CD4-positive, alpha-beta T cell treated with Interleukin-6 at 100 ng/mL for 8 hours (primary cell): ENCODE results near the gene OR10H4.
"Not testable (repeated sequence)": the region's sequence is repeated elsewhere in the genome, so short reads cannot be mapped to it uniquely, and the experiment has no call there.

Experiments
- DNase-seq: peaks from one replicate; pipeline ENCODE4 v3.0.0-alpha.2; 2020; ENCODE audit warnings: mixed read lengths, low spot score

OR10H4 gene, protein sequence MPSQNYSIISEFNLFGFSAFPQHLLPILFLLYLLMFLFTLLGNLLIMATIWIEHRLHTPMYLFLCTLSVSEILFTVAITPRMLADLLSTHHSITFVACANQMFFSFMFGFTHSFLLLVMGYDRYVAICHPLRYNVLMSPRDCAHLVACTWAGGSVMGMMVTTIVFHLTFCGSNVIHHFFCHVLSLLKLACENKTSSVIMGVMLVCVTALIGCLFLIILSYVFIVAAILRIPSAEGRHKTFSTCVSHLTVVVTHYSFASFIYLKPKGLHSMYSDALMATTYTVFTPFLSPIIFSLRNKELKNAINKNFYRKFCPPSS

GRCh38 chr19:15948223-15949058, at the start of gene OR10H4:
TSS of gene OR10H4 (plus strand) at chr19:15949008. CDS start at chr19:15949008, 0 bp downstream.
- DNase-seq = no peak

GRCh38 chr19:15899561-15899960, 49.2 kb upstream of the OR10H4 start:
- DNase-seq = not testable (repeated sequence)

DNA sequence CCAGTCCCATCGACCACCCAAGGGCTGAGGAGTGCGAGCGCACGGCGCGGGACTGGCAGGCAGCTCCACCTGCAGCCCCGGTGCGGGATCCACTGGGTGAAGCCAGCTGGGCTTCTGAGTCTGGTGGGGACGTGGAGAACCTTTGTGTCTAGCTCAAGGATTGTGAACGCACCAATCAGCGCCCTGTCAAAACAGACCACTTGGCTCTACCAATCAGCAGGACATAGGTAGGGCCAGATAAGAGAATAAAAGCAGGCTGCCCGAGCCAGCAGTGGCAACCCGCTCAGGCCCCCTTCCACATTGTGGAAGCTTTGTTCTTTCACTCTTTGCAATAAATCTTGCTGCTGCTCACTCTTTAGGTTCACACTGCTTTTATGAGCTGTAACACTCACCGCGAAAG, 48.8 kb upstream of the OR10H4 start:
- DNase-seq = not testable (repeated sequence)

GRCh38 chr19:15900504-15900903, 48.3 kb upstream of the OR10H4 start:
- DNase-seq = no peak

GRCh38 chr19:15902254-15902653, 46.6 kb upstream of the OR10H4 start:
- DNase-seq = no peak

DNA sequence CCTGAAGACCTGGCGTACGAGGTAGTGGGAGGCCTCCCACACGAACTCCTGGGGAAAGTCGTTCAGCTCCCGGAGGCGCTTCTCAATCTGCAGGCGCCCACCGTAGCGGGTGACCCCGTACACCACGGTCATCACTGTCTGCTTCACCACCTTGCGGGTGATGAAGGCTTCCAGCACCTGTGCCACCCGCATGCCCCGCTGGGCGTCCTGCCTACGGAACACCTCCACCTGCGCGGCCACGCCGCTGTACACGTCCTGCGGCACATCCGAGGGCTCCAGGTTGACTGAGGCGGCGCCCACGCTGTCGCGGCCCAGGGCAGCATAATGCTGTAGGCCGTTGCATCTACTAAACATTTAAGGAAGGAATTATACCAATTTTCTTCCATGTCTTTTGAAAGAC, 45.9 kb upstream of the OR10H4 start:
- not testable (repeated sequence) for DNase-seq

DNA sequence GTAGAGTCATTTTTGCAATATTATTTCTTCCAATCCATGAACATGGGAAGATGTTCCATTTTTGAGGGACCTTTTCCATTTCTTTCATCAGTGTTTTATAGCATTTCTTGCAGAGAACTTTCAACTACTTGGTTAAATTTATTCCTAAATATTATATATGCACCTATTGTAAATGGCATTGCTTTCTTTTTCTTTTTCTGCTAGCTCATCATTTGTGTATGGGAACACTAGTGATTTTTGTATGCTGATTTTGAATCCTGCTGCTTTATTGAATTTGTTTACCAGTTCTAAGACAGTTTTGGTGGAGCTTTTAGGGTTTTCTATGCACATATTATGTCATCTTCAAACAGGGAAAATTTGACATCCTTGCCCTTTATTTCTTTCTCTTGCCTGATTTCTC, 43.8 kb upstream of the OR10H4 start:
- no peak for DNase-seq

- no peak for DNase-seq
Measured at GRCh38 chr19:15911599-15912235, 37.1 kb upstream of the OR10H4 start.

GRCh38 chr19:15913384-15913783, 35.4 kb upstream of the OR10H4 start:
- no peak for DNase-seq

DNA sequence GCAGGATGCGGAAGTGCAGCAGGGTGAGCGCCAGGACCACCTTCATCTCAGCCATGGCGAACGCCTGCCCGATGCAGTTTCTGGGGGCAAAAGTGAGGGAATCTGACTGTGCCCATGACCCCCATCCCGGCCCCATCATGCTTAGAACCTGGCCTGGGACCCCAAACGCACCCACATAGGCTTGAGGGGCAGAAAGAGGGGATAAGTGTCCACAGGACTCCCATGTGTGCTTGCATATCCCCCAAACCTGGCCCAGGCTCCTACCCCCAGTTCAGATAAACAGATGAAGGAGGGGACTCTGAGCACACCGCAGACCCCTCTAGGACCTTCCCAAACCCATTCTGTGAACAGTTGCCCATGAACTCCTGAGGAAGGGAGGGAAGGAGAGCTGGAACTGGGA, 35.0 kb upstream of the OR10H4 start:
- no peak for DNase-seq

- DNase-seq = no peak
Measured at GRCh38 chr19:15915109-15915508, 33.7 kb upstream of the OR10H4 start.

DNA sequence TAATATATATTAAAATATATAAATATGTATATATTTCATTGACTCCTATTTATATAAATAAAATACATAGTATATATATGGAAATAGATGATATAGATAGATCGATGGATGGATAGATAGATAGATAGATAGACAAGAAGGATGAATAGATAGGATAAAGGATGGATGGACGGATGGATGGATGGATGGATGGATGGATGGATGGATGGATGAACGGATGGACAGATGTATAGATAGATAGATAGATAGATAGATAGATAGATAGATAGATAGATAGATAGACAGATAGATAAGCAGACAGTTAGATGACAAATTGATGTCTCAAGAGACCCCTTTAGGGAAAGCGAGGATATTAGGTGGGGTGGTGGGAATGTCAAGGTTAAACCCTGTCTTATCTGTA, 29.6 kb upstream of the OR10H4 start:
- no peak for DNase-seq

DNA sequence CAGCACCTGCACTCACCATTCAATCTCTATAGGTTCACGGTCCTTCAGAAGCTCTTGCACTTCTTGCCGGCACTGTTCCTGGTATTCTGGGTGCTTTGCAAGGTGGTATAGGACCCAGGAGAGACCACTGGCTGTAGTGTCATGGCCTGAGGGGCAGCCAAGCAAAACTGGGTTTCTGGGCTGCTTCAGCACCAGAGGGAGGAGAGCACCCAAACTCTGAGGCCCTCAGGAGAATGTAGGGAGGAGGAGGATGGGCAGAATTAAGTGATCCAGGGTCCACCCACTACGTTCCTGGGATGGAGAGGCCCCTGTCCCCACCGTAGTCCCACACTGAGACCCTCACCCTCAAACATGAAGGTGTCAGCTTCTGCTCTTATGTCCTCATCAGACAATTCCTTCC, 26.8 kb upstream of the OR10H4 start:
- DNase-seq = no peak

DNA sequence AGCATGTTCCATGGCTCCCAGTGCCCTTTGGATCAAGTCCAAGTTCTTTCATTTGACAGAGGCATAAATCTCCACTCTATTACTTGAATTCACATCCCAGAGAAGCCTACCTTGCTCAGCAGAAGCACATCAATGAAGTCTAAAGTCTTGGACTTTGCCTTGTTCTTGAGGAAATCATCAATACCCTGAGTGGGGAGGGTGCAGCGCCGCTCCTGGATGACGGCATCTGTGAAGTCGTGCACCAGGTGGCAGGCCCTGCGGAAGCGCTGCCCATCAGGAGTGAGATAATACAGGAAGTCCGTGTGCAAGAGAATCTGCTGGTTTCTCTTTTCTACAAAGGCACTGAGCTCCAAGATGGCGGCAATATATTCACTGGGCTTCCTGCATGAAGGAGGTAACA, 25.1 kb upstream of the OR10H4 start:
- no peak for DNase-seq

DNA sequence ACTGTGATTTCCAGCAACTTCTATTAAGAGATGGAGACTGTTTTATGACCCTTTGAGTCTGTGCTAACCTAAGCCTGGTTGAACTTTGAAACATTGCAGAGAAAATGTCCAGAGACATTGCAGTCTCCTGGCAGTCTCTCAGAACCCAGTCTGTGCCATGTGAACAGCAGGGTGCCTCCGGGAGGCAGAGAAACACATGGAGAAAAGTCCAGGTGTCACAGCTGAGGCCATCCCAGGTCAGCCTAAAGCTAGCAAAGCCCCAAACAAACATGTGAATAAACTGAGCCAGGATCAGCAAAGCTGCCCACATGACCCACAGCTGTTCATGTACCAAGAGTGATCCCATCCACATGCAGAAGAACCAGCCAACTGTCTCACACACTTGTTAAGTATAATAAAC, 22.3 kb upstream of the OR10H4 start:
- DNase-seq = no peak

DNA sequence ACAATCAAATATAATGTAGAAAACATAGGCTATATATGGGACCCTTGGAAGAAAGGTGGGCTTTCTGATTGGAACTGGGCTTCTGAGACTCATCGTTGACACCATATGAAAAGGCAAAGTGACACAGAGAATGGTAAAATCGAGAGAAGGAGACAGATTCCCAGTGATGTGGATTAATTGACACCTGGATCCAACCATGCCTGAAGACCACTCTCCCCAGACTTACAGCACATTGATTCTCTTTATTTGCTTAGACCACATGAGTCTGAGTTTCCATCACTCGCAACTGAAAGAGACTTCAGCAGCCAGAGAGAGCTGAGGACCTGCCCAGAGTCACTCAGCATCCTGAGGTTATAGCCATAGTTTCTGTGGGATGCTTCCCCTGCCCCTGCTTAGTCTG, 20.5 kb upstream of the OR10H4 start:
- DNase-seq = no peak

DNA sequence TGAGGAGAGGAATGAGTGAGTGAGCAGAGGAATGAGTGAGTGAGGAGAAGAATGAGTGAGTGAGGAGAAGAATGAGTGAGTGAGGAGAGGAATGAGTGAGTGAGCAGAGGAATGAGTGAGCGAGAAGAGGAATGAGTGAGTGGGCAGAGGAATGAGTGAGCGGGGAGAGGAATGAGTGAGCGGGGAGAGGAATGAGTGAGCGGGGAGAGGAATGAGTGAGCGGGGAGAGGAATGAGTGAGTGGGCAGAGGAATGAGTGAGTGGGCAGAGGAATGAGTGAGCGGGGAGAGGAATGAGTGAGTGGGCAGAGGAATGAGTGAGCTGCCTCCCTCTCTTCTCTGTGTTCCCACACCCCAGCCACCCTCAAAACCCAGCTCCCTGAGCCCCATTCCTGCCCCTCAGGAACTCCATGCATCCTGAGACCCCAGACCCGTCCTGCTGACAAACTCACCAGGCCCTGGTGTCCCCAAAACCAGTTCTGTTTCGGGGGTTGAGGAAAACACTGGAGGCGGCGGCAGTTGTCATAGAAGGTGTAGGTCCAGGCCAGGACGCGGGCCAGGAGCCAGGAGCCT, 15.0 kb upstream of the OR10H4 start:
- DNase-seq = not testable (repeated sequence)

DNA sequence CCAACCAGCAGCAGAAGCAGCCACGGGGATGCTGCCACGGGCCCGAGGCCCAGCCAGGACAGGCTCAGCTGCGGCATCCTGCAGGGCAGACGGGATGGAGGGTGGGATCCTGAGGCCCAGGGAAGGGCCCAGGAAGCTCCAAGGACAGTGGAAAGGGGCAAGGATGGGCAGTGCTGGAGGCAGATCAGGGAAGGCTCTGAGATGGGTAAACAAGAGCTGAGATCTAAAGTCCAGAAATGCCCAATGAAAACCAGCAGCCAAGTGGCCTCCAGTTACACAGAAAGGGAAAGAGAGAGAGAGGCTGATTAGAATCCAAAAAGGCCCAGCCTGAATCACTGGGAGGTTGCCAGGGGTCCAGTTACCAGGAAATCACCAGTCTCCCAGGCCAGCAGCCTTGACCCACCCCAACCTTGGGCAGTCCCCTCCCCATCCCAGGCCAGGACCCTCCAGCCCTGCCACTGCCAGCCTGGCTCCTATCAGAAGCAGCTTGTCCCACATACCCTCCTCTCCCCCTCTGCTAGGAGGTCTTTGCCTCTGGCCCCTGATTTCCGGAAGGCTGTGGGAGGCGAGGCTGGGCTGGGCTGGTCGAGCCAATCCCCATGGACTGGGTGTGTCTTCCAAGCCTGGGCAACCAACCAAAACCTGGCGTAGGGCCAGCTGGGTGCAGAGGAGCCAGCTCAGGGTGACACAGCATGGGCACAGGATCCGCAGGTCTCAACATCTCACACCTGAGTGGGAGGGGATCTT, 14.3 kb upstream of the OR10H4 start, which contains the start of gene CYP4F11:
CYP4F11 (minus strand) TSS at position 198 of the 747 bp plus-strand sequence; CDS start at position 77, 121 bp downstream.
- DNase-seq = no peak

DNA sequence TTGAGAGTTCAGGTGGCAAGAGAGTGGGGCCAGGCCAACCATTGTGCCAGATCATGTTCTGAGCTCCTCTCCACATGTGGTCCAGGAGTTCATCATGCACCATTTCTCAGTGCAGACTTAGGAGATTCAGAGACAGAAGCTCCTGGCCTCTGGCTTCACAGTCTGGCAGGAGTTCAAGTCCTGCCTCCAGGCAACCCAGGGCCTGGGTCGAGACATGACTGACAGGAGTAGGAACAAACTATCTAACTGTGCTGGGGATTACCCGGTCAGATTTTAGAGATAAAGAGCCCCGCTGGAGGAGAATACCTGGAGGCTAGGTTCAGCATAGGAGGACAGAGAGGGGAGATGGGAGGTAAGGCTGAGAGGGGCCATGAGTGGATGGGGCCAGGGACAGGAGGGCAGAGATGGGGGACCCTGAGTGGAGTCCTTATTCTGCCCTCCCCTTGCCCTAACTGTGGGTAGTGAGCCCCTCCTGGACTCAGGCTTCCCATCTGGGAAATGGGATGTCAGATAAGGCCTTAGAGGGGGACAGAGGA, 13.6 kb upstream of the OR10H4 start:
- DNase-seq = no peak

GRCh38 chr19:15936173-15936572, 12.6 kb upstream of the OR10H4 start:
- no peak for DNase-seq

- DNase-seq = no peak
Measured at GRCh38 chr19:15936950-15937349, 11.9 kb upstream of the OR10H4 start.
